GM18907 (cell line): ENCODE measurements around the gene AGAP2.

Source experiments
- ATAC-seq: cut with Tn5 transposase; IDR thresholded peaks from one replicate; pipeline ENCODE4 v1.9.1; 2021; ENCODE audit warnings: mild to moderate bottlenecking, moderate library complexity; ENCODE audit not compliant: unreplicated experiment

AGAP2 gene

DNA sequence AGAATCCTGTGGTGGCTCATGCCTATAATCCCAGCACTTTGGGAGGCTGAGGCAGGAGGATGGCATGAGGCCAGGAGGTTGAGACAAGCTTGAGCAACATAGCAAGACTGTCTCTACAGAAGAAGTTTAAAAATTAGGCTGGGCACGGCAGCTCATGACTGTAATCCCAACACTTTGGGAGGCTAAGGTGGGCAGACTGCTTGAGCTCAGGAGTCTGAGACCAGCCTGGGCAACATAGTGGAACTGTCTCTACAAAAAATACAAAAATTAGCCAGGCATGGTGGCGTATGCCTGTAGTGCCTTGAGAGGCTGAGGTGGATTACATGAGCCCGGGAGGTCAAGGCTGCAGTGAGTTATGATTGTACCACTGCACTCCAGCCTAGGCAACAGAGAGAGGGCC, 29.3 kb upstream of the AGAP2 start:
- no peak for ATAC-seq

DNA sequence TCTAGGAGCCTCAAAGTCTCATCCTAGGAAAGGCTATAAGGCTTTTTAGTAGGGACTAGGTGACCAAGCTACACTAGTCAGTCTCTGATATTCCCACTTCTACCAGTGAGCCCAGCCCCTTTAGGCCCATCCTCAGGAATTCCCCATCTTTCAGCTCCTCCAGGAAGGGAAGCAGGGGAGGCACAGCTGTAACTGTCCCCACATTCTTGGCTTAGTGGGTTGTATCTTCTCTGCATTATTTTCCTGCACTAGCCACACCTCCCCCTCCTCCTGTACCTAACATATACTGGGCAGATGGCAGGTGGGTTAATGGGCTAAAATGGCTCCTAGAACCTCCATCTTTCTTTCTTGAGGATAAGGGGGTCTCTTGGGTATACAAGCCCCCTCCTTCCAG, 28.8 kb upstream of the AGAP2 start:
- no peak for ATAC-seq

DNA sequence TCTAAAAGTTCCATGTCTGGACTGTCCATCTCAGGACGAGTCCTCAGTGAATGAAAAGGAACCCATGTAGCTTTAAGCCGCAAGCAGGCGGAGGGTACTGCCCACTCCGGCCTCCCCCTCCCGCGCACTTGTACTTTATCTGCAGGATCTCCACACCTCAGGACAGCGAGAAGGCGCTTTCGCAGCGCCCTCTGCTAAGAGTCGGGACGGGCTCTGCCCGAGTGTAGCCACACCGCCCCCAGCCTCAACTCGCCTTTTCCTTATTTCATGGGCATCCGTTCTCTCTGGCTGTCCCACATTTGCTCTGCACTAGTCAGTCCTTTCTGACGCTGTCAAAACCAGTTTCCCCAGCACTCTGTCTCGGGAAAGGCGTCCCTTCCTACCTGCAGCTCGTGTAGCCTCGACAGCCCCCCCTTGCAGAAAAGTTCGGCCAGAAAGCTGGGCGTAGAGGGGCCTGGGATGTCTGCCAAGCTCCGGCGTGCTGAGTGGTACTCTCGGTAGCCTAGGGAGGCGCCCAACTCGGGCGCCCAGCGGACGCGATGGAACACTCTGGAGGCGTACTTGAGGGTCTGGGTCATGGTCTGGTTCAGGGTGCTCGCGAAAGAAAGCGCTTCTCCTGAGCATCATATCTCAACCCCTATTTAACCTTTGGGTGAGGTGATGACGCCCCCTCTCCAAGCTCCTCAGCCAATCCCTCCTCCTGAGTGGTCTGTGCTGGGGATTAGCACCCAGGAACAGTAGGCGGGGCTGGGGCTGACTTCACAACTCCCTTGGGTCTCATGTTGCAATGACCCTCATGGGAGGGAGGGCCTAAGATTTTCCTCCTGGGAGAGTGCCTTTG, 28.1 kb upstream of the AGAP2 start, which contains the start of gene CYP27B1:
TSS of gene CYP27B1 (minus strand) at position 615 of the 841 bp plus-strand sequence. CDS start at position 578, 37 bp downstream.
- ATAC-seq = no peak

DNA sequence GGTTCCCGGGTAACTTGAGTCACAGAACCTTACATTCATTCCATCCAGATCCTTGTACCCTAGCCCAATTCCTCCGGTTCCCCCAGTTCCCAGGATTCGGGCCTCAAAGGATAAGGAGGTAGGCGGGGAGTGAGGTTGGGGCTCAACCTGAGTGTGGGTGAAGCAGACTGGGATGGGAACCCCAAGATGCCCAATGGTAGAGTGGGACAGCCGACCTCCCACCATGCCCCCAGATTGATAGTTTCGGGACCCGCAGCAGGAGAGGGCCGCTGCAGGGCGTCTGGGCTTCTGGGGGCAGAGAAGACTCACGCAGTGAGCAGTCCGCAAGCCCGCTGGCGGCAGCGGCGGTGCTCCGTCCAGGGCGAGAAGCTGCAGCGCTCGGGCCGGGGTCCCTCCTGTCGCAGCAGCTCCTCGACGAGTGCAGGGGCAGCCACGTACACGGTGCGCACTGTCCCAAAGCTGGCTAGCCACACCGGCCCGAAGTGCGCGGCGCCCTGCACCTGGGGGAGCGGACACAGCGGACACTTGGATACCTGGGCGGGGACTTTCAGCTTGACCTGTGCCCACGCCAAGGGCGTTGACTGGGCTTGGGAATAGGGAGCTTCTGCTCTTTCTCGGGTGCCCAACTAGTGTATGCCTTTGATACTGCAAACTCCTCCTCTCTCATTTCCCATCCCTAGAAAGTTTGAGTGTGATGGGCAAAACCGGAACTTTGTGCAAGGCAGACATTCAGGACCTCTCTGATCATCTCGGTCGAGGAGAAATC, 27.3 kb upstream of the AGAP2 start:
- ATAC-seq = peak; percentile 6

DNA sequence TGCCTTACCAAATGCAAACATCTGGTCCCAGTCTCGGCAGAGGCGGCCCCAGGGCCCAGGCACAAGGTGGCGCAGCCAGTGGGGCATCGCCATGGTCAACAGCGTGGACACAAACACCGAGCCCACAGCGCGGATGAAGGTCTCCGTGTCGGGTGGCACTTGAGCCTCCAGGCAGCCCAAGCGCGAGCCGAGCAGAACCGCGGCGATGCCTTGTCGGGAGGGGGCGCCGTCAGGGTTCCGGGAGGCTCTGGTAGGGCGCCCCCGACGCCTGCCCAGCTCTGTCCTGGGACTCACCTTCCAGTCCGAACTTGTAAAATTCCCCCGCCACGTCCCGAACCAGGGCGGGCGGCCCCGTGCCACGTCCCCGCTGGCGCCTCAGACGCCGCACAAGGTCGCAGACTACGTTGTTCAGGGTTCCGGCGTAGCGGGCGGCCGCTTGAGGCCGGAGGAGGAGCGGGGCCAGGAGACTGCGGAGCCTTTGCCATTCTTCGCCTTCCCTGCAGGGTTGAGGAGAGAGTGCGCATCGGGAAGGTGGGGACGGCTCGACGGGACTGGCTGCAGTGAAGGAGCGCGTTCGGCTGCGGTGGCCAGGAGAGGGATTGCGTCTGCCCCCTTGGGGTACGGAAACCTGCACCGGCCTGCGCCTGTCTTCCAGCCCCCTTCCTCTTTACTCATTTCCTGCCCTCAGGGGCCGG, 26.6 kb upstream of the AGAP2 start:
- peak; percentile 60 for ATAC-seq

DNA sequence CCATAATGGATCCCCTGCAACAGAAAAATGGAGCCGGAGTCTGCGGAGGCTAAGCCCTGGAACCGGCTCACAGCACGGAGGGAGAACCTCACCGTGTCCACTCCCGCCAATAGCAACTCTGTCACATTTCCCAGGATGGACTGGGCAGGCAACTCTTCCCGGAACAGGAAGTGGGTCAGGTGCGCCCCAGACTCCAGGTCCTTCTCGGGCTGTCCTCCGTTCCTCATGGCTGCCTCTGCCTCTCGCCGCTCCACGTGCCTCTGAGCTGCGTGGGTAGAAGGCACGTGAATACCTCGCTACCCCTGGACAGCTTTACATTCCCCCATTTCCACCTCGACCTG, 26.1 kb upstream of the AGAP2 start:
- no peak for ATAC-seq

DNA sequence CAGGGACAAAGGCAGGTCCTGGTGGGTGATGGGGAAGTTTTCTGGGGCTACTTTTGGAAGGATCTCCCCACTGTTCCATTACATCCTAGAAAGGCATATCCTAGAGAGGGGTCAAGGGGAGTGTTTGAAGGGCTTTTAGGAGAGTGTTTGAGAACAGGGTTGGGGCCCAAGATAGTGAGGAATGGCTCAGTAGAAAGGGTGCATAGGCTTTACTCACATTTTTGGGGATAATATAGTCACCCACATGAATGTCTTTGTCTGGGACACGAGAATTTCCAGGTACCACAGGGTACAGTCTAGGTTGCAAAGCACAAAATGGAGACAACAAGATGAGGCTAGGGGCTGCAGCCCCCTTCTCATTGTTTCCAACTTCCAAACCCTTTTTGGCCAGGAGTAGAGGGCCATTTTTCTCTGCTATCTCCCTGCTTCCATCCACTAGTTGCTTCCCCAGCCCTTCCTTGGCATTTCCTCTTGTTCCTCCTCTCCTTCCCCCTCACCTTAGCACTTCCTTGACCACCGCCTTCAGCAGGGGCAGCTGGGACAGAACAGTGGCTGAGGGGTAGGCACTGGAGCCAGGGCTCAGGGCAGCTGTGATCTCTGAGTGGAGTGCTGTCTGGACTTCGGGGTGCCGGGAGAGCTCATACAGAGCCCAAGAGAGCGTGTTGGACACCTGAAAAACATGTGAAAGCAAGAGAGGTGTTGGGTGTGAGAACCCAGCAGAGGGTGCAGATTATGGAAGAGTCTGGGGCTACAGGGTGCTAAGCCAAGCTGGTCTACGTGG, 25.5 kb upstream of the AGAP2 start:
- no peak for ATAC-seq

DNA sequence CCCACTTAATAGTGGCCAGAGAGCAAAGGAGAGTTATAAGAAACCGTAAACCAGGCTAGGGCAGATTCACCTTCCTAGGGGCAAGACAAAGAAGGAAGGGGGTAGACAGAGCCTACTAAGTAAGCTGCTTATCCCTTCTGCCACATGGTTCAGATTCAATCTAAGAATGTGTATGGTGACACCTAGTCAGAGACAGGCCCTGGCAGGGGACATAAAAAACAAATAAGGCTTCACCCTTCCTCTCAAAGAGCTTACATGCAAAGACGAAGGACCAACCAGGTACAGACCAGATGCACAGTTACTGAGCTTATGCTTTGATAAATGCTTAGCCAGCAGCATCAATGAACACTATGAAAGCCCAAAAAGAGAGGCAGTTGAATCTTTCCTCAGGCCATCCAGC, 23.9 kb upstream of the AGAP2 start:
- ATAC-seq = no peak

DNA sequence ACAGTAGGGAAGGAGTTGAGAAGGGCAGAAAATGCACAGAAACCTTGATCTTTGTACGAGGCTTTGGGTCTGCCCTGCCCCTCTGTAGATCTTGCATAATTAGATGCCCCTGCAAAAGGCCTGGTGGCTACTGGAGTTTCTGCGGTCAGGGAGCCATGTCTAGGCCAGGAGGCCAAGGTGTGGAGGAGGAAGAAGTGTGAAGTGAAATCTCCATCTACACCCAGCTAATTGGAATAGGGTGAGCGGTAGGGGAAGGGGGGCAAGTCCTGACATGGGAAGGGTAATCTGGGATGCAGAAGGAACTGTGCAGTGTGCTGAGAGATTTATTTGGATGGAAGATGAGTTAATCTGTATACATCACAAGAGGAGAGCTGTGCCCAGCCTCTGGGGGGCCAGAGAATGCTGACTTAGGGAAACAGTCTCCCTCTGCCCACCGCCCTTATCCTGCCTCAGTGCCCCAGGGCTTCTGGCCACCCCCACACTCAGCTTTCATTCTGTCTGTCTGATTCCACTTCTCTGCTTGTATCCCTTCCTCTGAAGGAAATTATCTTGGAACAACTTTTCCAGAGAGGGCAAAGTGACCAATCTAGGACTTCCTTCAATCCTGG, 23.0 kb upstream of the AGAP2 start:
- ATAC-seq = no peak

DNA sequence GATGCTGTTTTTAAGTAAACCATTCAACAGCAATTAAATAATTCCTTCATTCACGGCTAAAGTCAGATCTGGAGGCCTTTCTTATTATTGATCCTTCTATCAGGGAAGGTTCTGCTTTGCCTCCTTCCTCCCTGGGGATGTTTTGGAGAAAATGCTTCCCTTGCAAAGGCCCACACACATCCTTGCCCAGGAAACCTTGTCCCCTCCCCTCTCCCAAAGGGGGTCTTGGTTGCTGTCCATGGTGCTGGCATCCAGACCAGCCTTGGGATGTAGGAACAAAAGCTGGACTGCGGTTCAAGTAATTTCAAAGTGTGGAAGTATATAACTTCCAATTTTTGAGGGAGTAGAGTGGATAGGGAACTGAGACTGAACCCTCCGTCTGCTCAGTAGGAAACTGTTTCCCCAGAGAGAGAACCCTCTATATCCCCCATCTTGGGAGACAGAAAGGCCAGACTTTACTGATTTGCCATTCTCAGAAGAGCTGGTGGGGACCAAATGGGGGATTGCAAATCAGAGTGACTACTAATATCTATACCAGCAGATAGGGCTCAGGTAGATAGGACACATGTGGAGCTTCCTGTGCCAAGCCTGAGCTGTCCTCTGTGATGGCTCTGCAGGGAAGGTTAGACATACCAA, 21.9 kb upstream of the AGAP2 start:
- ATAC-seq = no peak

DNA sequence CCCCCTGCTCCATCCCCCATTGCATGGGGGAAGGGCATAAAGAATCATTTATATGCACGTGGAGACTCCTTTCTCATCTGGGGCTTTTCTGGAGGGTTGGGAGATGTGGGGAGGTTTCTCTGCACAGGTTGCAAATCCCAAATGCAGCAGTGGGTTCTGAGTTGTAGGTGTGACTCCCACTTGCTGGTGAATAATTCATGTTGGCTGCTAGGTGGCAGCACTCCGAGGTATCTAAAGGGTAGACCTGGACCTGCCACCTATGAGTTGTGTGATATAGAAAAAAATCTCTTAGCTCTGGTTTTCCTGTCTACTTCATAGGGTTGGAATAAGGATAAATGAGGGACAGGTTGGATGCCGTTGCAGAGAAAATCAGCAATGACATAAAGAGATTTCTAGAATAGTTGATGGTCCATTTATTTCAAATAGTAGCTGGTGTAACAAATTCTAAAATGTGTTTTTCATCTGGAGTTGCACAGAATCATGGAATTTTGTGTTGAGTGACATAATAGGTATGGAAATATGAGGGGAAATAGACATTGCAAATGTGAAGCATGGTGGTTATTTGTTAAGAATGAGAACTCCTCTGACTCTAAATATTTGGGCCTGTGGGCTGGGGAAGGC, 20.9 kb upstream of the AGAP2 start:
- no peak for ATAC-seq

DNA sequence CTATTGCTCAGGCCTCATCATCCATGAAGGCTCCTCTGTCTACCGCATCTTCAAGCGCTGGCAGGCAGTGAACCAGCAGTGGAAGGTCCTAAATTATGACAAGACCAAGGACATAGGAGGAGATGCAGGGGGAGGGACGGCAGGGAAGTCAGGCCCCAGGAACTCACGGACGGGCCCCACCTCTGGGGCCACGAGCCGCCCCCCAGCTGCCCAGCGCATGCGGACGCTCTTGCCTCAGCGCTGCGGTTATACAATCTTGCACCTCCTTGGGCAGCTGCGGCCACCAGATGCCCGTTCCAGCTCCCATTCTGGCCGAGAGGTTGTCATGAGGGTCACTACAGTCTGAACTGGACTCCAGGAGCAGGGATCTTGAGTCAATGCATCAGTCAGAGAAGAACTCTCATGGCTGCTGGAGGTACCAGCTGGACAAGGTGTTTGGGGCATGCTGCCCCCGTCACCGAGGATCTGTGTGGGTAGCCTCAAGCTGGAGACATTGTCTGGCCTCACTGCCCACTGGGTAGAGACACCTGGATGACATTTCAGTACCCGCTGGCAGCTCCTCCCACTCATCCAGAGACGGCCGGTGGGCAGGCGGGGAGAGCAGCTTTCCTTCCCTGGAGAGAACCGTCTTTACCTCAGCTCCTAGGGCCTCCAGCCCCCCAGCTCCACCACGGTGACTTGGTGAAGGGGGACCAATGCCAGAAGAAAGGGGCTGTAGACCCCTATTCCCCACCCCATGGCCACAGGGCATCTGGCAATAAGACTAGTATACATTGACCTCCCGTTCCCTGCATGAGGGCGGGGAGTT, 20.2 kb upstream of the AGAP2 start:
- ATAC-seq = no peak

DNA sequence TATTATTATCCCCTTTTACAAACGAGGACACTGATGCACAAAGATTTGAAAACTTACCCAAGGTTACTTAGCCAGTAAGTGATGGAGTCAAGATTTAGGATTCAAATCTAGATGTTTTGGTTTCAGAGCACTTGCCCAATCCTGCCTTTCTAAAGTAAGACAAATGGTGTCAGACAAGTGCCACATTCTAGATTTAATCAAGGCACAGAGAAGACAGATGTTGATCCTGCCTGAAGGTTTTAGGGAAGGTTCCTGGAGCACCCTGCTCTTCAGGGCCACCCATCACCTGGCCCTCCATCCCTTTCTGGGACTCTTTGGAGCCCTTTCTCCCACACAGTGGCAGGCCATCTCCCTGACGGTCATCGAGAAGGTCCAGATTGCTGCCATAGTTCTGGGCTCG, 19.2 kb upstream of the AGAP2 start:
- no peak for ATAC-seq

DNA sequence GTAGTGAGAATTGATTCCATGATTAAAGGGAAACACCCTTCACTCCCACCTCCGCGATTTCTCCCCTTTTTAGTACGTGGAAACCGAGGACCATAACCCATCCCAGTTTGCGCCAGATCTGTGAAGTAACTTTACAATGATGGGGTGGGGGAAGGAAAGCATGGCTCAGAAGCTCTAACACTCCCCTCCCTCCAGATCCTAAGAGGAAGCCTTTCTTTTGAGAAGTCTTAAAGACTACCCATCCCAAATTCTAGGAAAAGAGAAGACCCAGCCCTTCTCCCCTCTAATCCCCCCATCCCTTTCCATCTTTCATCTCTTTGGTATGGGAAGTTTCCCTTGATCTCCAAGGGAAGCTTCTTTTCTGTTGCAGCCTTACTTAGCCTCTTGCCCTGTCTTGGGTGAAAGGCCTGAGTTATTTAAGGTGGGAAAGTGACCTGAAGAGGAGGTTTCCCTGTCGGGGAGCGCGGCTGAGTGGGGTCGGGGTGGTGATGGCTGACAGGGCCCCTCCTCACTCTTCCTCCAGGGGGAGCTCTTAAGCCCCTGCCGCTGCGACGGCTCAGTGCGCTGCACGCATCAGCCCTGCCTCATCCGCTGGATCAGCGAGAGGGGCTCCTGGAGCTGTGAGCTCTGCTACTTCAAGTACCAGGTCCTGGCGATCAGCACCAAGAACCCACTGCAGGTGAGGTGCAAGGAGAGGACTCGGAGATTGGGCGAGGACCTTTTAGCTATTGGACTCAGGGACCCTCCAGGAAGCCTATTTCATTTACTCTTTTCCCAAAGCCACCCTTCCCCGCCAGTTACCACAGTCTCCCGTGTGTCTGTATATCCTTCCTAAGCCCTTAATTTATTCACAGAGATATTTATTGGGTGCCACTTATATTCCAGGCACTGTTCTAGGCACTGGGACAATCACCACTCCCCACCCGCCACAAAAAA, 18.1 kb upstream of the AGAP2 start:
- no peak for ATAC-seq

DNA sequence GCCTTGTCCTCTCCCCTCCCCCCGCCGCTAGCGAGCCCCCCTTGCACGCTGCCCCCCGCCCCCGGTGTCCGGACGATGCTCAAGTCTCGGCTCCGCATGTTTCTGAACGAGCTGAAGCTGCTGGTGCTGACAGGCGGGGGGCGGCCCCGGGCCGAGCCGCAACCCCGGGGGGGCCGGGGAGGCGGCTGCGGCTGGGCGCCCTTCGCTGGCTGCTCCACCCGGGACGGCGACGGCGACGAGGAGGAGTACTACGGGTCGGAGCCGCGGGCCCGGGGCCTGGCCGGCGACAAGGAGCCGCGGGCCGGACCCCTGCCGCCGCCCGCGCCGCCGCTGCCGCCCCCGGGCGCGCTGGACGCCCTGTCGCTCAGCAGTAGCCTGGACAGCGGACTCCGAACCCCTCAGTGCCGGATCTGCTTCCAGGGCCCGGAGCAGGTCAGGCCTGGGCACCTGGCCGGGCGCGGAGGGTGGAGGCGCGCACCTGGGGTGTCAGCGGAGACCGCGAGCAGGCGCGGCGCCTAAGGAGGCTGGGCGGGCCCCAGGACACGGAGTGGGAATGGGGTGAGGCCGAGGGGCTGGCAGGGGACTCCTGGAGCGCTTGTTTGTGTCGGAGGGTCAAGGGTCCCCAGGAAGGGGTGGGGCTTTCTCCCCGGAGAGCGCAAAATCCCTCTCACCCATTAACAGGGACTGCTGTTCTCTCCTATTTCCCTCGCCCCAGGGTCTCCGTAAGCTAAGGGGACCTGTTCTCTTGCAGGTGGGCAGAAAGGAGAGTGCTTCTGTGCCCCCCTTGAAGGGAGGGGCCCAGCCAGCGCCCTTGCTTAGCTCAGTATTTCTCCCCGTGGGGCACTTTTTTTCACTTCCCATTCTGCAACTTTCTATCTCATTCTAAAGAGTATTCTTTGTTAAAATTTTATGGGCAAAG, 17.2 kb upstream of the AGAP2 start:
- ATAC-seq = no peak

DNA sequence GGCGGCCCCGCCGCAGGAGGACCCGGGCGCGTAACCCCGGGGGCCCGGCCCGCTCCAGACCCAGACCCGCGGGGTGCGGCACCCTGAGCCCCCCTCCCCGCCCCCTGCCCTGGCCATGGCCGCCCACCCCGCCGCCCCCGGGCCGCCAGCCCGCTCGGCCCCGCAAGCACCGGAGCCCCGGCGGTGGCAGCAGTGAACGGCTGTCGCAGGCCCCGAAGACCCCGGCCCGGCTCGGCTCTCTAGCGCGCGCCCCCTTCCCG, 16.6 kb upstream of the AGAP2 start:
- no peak for ATAC-seq
